SKM-1 treated with dmso at 0.1 percent for 144 hours (cell line): ENCODE measurements around the gene ACTL6A.

Experiments used
- DNase-seq: peaks from one replicate; lab custom pipeline; 2025; ENCODE audit not compliant: unreplicated experiment; lab: John Stamatoyannopoulos, UW

Gene ACTL6A

GRCh38 chr3:179589143-179589542 is 26.4 kb downstream of the ACTL6A start:
- DNase-seq: no peak

DNA sequence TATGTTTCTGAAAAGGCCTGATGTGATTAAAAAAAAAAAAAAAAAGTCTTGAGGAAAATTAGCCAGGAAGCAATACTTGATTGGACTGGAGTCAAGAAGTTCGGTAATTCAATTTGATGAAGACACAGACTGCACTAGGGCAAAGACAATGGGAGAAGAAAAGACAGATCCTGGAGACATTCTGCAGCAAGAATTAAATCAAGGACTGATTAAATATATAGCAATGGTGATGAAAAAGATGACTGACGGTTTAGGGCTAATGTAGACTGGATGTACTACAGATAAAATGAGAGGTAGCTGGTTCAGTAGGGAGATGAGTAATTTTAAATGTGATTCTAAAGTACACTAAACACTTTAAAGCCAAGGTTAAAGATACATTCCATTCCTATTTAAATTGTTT is 27.9 kb downstream of the ACTL6A start:
- no peak for DNase-seq

DNA sequence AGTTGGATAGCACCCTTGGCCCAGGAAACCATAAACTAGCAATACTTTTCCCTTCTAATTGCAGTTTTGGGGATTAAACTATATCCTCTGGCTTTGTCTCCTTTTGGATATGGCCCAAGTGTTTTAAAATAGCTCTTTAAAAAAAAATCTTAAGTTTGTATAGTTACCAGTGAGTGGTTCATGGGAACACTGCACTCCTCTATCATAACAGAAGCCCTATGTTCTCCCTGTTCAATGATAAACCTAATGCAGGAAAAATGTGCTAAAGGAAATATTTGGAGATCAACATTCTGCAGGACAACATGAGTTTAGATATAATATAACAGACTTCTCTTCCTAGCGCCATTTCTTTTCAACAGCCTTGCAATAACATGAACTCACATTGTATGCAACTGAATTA is 28.6 kb downstream of the ACTL6A start:
- DNase-seq: no peak

DNA sequence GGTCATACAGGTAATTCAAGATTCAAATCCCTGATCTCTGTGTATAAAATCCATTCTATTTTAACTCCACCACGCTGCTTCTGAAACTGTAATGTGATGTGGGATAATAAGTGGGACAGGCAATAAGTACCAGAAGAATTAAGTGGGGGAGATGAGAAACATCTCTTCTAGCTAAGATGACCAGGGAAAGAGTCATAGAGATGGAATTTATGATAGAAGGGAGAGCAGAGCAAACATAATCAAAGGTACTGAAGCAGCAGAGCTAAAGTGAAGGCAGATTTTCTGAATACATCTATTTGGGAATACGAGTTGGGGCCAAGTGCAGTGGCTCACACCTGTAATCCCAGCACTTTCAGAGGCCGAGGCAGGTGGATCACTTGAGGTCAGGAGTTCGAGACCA is 36.8 kb downstream of the ACTL6A start:
- no peak for DNase-seq

- DNase-seq: no peak
Measured at GRCh38 chr3:179603321-179603720, 40.6 kb downstream of the ACTL6A start.

- DNase-seq: no peak
Measured at GRCh38 chr3:179603831-179604230, 41.1 kb downstream of the ACTL6A start.

DNA sequence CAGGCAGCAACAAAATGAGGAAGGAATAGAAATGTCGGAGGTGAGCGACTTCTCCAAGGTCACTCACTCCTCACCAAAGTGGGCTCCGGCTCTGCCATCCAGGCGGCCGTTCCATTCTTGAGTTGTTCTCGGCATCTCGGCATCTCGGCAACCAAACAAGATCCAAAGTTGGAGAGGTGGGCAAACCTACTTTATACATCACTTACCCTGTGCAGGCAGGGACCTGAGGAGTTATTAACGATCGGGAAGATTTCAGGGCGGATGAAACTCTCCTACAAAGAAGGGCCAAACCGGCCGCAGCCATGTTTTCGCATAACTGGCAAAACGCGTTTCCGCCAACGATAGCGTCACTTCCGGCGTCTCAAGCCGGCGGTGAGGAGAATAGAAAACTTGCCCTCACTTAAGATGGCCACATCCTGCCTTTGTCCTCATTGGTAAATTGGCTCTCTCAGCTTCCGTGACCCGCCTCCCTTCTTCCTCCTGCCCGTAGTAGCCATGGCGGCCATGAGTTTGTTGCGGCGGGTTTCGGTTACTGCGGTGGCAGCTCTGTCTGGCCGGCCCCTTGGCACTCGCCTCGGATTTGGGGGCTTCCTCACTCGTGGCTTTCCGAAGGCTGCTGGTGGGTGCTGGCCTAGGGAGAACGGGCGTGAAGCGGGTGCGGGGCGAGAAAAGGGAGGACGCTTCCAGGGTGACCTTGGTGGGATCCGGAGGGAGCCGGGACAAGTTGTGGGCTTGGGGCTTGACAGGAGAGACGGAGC is 41.8 kb downstream of the ACTL6A start, which contains the start of the genes MRPL47 and NDUFB5:
TSS of gene MRPL47 (minus strand) at position 318 of the 758 bp plus-strand sequence. CDS start at position 304, 14 bp downstream.
TSS of gene NDUFB5 (plus strand) at position 474 of the 758 bp plus-strand sequence. CDS start at position 496, 22 bp downstream.
- DNase-seq: peak; percentile 95

DNA sequence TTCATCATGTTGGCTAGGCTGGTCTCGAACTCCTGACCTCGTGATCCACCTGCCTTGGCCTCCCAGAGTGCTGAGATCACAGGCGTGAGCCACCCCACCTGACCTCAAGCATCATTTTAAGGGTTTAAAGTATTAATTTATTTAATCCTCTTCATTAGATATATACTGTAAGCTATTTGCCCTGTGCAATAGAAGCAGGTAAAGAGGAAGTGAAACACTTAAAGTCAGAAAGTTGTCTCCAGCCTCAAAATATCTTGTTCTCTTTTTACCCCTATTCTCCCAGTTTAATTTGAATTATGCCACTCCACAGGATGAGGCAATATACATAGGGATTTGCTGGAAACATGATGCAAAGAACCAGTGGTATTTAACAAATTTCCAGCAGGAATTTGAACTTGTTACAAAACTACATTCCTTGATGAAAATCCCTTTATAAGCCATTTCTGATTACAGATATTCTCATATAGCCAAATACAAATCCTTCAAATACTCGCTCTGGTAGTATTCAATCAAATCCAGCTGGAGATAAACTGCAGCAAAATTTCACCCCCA is 43.9 kb downstream of the ACTL6A start:
- DNase-seq: no peak

DNA sequence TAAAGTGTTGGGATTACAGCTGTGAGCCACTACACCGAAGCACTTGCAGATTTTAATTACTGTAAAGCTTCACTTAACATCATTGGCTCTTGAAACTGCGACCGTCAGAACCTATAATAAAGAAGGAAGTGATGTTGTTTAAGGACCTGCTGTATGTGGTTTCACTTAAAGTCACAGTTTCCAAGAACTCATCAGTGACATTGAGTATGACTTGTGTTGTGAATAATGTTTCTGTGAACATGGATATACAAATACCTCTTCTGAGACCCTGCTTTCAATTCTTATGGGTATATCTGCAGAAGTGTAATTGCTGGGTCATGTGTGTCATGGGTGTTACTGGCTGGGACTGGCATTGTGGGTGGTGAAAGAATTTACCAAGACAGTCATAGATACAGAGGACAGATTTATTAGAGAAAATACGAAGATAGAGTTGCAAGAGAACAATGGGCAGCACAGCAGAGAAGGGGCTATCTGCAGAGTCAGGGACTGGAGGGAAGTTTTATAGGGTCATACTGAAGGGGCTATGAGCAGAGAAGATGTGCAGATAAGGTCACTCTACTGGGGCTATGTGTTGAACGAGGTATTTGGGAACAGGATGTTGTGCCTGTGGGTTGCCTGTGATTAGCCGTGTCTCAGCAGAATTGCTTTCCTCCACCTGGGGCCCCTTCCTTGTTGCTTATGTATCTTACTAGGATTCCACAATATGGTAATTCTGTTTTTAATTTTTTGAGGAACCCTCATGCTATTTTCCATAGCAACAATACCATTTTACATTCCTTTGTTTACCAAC is 46.4 kb downstream of the ACTL6A start:
- DNase-seq: no peak

DNA sequence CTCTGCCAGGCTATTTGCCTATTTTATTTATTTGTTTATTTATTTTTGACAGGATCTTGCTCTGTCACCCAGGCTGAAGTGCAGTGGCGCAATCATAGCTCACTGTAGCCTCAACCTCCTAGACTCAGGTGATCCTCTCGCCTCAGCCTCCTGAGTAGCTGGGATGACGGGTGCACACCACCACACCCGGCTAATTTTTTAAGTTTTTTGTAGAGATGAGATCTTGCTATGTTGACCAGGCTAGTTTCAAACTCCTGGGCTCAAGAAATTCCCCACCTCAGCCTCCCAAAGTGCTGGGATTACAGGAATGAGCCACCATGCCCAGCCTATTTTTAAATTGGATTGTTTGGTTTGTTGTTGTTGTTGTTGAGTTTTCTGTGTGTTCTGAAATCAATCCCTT is 47.3 kb downstream of the ACTL6A start:
- no peak for DNase-seq

GRCh38 chr3:179613807-179614206 is 51.1 kb downstream of the ACTL6A start:
- no peak for DNase-seq

DNA sequence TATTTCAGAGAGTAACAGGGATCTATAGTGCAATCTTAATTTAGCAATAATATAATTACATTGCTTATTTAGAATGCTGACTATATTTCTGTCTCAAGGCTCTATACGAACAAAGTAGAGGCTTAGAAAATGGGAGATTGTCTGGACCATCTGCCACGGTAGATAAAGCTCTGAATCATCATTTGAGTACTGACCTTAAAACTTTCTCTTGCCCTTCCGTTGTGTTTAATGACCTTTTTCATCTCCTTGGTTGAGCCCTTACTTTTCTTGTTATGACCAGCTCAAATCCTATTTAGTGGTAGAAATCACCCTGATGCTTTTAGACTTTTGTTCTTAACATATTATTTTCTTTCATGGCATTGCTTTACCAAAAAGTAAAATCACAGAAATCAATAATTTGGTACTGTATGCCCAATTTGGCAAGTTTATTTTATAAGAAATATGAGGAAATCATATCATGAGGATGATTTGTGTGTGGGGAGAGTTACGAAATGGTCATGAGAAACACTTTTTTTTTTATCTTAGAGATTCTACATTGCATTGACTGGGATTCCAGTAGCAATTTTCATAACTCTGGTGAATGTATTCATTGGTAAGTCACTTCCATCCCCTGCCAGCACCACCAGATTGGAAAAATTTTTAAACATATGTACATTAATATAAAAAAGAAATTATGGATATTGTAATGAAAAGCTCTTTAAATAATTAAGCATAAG is 52.9 kb downstream of the ACTL6A start:
- DNase-seq: no peak

- DNase-seq: no peak
Measured at GRCh38 chr3:179622023-179622422, 59.3 kb downstream of the ACTL6A start.

GRCh38 chr3:179624451-179624850 is 61.7 kb downstream of the ACTL6A start:
- DNase-seq: no peak

DNA sequence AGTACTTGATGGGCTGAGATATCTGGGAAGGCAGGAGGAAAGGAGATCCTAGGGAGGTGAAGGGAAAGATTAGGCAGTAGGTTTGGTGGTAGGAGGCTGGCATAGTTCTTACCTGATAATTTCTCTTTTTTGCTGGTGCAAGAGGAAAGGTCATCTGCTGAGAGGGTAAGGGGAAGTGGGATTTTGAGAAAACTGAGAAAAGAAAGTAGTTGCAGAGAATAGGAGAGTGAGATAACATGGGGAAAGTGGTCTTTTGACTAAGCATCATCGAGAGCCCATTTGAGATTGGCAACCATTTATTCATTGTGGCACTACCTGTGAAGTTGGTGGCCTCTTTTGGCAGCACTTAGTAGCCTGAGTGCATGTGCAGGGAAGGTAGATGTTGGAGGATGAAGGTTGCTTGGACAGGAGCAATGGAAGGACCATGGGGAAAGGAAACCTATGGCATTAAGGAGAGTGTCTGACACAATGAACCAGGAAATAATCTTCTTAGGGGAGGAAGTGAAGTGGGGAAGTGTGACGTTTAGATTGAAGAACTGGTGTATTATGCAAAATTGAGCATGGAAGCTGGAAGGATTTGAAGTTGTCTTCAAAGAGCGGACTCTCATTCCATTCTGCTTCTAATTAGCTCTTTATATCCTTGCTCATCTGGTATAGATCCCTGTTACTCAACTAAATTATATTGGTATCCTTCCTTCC is 68.2 kb downstream of the ACTL6A start:
- peak; percentile 18 for DNase-seq
